HG03280 (cell line): Measurements from ENCODE around the gene PPT1.

Experiments
- ATAC-seq: cut with Tn5 transposase; IDR thresholded peaks from one replicate; pipeline ENCODE4 v1.9.1; 2021; ENCODE audit warnings: mild to moderate bottlenecking, moderate library complexity; ENCODE audit not compliant: unreplicated experiment

PPT1 gene

GRCh38 chr1:40032240-40032891 lies 64.7 kb downstream of the PPT1 start:
- ATAC-seq = no peak

- no peak for ATAC-seq
Measured at GRCh38 chr1:40030528-40031135, 66.4 kb downstream of the PPT1 start.

- ATAC-seq = no peak
Measured at GRCh38 chr1:40029608-40030007, 67.4 kb downstream of the PPT1 start.

GRCh38 chr1:40027647-40028046 lies 69.4 kb downstream of the PPT1 start:
- ATAC-seq = no peak

- ATAC-seq = no peak
Measured at GRCh38 chr1:40024671-40025070, 72.4 kb downstream of the PPT1 start.

GRCh38 chr1:40023379-40023944 lies 73.6 kb downstream of the PPT1 start:
- ATAC-seq = no peak
